ENCODE results near the gene PTPN23. TPM values are rescaled to one million over a fixed set of nuclear protein-coding genes. Genes with fewer than 3 reads are reported as not detected.

Gene PTPN23
- total and polyA plus RNA-seq, 11 donors: 11.0 to 30.3 (median 17.4) TPM

GRCh38 chr3:47432673-47433072, 51.9 kb downstream of the PTPN23 start:
- no peaks in the 10 kb centered on the region for H3K9me3 ChIP-seq
- H3K27ac ChIP-seq: no peak overlapping the region
- H3K36me3 ChIP-seq: peaks cover 0 to 69% (median 47%) of the 10 kb centered on the region in 9 donors
- no peak overlapping the region for H3K4me3 ChIP-seq
- no peaks in the 10 kb centered on the region for H3K27me3 ChIP-seq
- H3K4me1 ChIP-seq: no peaks in the 10 kb centered on the region
- DNase-seq (no peak), ATAC-seq (no peak)
- 96 to 98% (median 97%) methylated on average over 2 of the region's 2 CpGs for WGBS, 4 donors
- no peak for TF ChIP-seq POLR2A (IDR thresholded peaks at IDR 0.05)
- TF ChIP-seq, protein P1, sequence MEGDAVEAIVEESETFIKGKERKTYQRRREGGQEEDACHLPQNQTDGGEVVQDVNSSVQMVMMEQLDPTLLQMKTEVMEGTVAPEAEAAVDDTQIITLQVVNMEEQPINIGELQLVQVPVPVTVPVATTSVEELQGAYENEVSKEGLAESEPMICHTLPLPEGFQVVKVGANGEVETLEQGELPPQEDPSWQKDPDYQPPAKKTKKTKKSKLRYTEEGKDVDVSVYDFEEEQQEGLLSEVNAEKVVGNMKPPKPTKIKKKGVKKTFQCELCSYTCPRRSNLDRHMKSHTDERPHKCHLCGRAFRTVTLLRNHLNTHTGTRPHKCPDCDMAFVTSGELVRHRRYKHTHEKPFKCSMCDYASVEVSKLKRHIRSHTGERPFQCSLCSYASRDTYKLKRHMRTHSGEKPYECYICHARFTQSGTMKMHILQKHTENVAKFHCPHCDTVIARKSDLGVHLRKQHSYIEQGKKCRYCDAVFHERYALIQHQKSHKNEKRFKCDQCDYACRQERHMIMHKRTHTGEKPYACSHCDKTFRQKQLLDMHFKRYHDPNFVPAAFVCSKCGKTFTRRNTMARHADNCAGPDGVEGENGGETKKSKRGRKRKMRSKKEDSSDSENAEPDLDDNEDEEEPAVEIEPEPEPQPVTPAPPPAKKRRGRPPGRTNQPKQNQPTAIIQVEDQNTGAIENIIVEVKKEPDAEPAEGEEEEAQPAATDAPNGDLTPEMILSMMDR (IDR thresholded peaks at IDR 0.05): no peak
- intact Hi-C loops (cut with DNase I): no loop called here

DNA sequence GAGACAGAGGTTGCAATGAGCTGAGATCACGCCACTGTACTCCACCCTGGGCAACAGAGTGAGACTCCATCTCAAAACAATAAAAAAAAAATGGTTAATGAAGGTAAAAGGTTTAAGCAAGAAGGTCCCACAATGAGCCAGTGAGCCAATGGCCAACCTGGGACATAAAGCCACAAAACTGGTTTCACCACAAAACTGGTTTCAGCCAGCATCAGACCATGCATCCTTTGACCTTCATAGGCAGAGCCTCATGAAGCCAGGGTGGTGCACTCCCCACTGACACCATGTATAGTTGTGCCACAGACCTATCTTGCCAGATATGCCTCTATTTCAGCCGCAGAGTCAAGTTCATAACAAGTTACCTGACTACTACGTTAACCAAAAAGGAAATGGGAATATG, 53.0 kb downstream of the PTPN23 start:
- Histone ChIP-seq H3K27me3 (no peaks in the 10 kb centered on the region), H3K4me1 (no peaks in the 10 kb centered on the region), H3K36me3 (peaks cover 0 to 68% (median 51%) of the 10 kb centered on the region in 9 donors), H3K4me3 (no peak overlapping the region), H3K27ac (no peak overlapping the region), H3K9me3 (no peaks in the 10 kb centered on the region)
- intact Hi-C loops (cut with DNase I): no loop called here
- no peak for DNase-seq
- TF ChIP-seq, protein P1 (IDR thresholded peaks at IDR 0.05): no peak
- TF ChIP-seq POLR2A (IDR thresholded peaks at IDR 0.05): no peak
- WGBS, 4 donors: 96 to 98% (median 97%) methylated on average over 3 of the region's 3 CpGs
- no peak for ATAC-seq

DNA sequence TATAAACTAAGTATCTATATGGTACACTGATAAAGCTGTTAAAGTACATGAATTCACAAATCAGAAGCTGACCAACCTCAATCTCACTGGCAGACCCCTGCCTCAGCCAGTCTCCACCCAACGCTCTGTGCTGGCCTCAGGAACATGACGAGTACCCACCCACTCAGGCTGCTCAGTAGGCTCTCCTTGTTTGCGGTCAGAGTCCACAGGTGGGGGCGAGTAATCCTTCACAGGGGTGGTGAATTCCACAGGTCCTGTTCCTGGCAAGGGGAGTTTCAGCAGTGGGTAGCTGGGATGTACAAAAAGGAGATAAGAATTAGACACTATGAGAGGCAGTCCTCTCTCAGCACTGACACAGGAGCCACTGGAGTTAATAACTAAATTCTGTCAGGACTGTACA, 54.0 kb downstream of the PTPN23 start:
- Histone ChIP-seq H3K9me3 (no peaks in the 10 kb centered on the region), H3K27ac (no peak overlapping the region), H3K4me3 (no peak overlapping the region), H3K27me3 (no peaks in the 10 kb centered on the region), H3K36me3 (peaks cover 0 to 77% (median 60%) of the 10 kb centered on the region in 9 donors), H3K4me1 (no peaks in the 10 kb centered on the region)
- no peak for DNase-seq
- ATAC-seq: no peak
- intact Hi-C loops (cut with DNase I): no loop called here
- WGBS, 4 donors: 92 to 97% (median 95%) methylated on average over 4 of the region's 4 CpGs
- TF ChIP-seq POLR2A (IDR thresholded peaks at IDR 0.05): no peak
- TF ChIP-seq, protein P1 (IDR thresholded peaks at IDR 0.05): no peak

DNA sequence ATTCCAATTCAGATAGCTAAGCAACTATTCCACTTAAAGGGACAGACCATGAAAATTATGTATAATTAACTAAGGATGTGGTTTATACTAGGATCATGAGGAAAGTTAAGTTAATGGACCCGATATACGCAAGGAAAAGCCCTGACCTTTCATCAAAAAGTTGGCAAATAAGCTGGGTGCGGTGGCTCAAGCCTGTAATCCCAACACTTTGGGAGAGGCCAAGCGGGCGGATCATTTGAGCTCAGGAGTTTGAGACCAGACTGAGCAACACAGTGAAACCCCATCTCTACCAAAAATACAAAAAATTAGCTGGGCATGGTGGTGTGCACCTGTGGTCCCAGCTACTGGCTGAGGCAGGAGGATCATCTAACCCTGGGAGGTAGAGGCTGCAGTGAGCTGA, 55.4 kb downstream of the PTPN23 start:
- TF ChIP-seq, protein P1 (IDR thresholded peaks at IDR 0.05): no peak
- no peak for TF ChIP-seq POLR2A (IDR thresholded peaks at IDR 0.05)

More for the DNA sequence above, 55.4 kb downstream of the PTPN23 start:
- ATAC-seq (no peak), DNase-seq (no peak)
- Histone ChIP-seq H3K4me3 (no peak overlapping the region), H3K27ac (no peak overlapping the region), H3K4me1 (no peaks in the 10 kb centered on the region), H3K9me3 (no peaks in the 10 kb centered on the region), H3K27me3 (no peaks in the 10 kb centered on the region), H3K36me3 (peaks cover 0 to 85% (median 71%) of the 10 kb centered on the region in 9 donors)
- WGBS, 4 donors: 95 to 96% (median 96%) methylated on average over 5 of the region's 5 CpGs
- intact Hi-C loops (cut with DNase I): no loop called here

All from heart left ventricle (tissue), 16 donors.